Left lung (tissue), 10 donors: ENCODE data around the gene EGFR. TPM values are rescaled to one million over a fixed set of nuclear protein-coding genes. Genes with fewer than 3 reads are reported as not detected.
A peak's percentile ranks its signal among the peaks of the same experiment; 100 is the strongest.

Experiments used
- ATAC-seq: fragments of 200-7000 bp; cut with Tn5 transposase; one replicate; pipeline ENCODE4 v1.9.1; 2020; ENCODE audit warnings: moderate library complexity
- DNase-seq, 4 donors: peaks; one replicate each; pipeline ENCODE4 v3.0.0-alpha.2; 2013 to 2020
- H3K27ac ChIP-seq, 2 donors: fragments of 200-600 bp; sonication (generic) in 1 of 2; one replicate each; pipeline versions ENCODE4 v1.5.0 to v1.8.0; 2020 to 2021
- H3K27me3 ChIP-seq, 2 donors: fragments of 200-600 bp; sonication (generic) in 1 of 2; one replicate each; pipeline versions ENCODE4 v1.5.0 to v1.8.0; 2020 to 2021
- H3K36me3 ChIP-seq, 2 donors: fragments of 200-600 bp; sonication (generic) in 1 of 2; one replicate each; pipeline versions ENCODE4 v1.5.0 to v1.8.0; 2020 to 2021
- H3K4me1 ChIP-seq, 2 donors: fragments of 200-600 bp; one replicate each; pipeline ENCODE4 v1.8.0; 2021
- H3K4me3 ChIP-seq, 2 donors: fragments of 200-600 bp; sonication (generic) in 1 of 2; one replicate each; pipeline versions ENCODE4 v1.5.0 to v1.8.0; 2020 to 2021; ENCODE audit warnings: mild to moderate bottlenecking in 1 of 2
- H3K9me3 ChIP-seq, 2 donors: fragments of 200-600 bp; sonication (generic) in 1 of 2; one replicate each; pipeline versions ENCODE4 v1.5.0 to v1.8.0; 2020 to 2021
- intact Hi-C, 2 donors: fragments of 100-400 bp; cut with DNase I; formaldehyde crosslinking; loops; one replicate each; pipeline versions ENCODE4 v1.11.2 to v1.14.2; 2022
- polyA plus RNA-seq, 6 donors: library from polyadenylated mRNA; unstranded; fragments of 120-200 nt; gene quantifications; one replicate each; pipeline ENCODE4 v1.2.1, GENCODE V29; 2013; ENCODE audit not compliant: insufficient read length in 6 of 6
- total RNA-seq, 2 donors: library from RNA; stranded (reverse); fragmentation: NEBNext Ultra II Directional; extraction: Animal tissue kit (Norgen Biotek cat#: 25700); gene quantifications; one replicate each; pipeline ENCODE4 v1.2.1, GENCODE V29; 2021
- TF ChIP-seq, protein P1 (sequence below), 2 donors: fragments of 200-600 bp; sonication (generic) in 1 of 2; IDR thresholded peaks; one replicate each; pipeline versions ENCODE4 v1.5.0 to v1.8.0; 2021; ENCODE audit warnings: antibody characterized with exemption in 2 of 2
- donor health status: DM: no; HTN: yes; CAD: no.
- donor health status: DM: no; HTN: no; CAD: no.

EGFR gene
- total and polyA plus RNA-seq, 8 donors, result 48.7 to 79.3 (median 54.1) TPM

DNA sequence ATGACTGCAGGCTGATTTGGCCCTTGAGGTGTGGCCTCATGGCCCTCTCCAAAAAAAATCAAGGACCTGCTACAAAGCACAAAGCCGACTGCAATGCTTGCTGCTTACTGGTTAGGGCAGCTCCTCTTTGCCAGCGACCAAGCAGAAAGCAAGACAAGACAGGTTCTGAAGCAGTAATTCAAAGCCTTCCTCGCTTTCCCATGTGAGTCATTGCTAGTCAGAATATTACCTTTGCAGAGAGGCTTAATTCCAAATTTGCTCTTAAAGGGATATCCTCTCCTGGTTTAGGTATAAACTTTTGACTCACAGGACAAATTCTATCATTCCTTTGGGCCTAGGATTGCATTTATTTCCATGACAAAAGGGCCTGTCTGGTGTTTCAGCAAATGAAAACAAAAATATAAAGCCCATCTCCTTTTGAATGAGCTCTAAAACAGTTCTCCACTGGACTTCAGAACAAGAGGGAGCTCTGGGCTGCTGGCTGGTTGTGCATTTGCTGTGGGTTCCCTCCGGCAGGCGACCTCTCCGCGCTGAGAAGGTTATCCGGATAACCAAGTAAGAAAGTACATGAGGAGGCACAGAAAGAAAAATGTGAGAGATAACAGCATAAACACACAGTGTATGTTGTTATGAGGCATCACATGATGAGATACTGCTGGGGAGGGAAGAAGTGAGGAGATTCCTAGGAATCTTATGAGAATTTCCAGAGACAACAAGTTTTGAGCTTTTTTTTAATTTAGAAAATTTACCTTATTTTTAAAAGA is 90.8 kb downstream of the EGFR start:
- H3K27me3 ChIP-seq, result no peaks in the 10 kb centered on the region
- H3K36me3 ChIP-seq, result no peaks in the 10 kb centered on the region
- intact Hi-C loops, result no loop called here
- TF ChIP-seq, protein P1, sequence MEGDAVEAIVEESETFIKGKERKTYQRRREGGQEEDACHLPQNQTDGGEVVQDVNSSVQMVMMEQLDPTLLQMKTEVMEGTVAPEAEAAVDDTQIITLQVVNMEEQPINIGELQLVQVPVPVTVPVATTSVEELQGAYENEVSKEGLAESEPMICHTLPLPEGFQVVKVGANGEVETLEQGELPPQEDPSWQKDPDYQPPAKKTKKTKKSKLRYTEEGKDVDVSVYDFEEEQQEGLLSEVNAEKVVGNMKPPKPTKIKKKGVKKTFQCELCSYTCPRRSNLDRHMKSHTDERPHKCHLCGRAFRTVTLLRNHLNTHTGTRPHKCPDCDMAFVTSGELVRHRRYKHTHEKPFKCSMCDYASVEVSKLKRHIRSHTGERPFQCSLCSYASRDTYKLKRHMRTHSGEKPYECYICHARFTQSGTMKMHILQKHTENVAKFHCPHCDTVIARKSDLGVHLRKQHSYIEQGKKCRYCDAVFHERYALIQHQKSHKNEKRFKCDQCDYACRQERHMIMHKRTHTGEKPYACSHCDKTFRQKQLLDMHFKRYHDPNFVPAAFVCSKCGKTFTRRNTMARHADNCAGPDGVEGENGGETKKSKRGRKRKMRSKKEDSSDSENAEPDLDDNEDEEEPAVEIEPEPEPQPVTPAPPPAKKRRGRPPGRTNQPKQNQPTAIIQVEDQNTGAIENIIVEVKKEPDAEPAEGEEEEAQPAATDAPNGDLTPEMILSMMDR (IDR thresholded peaks at IDR 0.05), result no peak
- H3K4me3 ChIP-seq, result no peak overlapping the region
- H3K4me1 ChIP-seq, result peaks cover 28% of the 10 kb centered on the region in 2 donors
- peak overlapping the region; percentile 39 to 76 for H3K27ac ChIP-seq
- no peaks in the 10 kb centered on the region for H3K9me3 ChIP-seq
- DNase-seq (no peak), ATAC-seq (peak; percentile 43)

DNA sequence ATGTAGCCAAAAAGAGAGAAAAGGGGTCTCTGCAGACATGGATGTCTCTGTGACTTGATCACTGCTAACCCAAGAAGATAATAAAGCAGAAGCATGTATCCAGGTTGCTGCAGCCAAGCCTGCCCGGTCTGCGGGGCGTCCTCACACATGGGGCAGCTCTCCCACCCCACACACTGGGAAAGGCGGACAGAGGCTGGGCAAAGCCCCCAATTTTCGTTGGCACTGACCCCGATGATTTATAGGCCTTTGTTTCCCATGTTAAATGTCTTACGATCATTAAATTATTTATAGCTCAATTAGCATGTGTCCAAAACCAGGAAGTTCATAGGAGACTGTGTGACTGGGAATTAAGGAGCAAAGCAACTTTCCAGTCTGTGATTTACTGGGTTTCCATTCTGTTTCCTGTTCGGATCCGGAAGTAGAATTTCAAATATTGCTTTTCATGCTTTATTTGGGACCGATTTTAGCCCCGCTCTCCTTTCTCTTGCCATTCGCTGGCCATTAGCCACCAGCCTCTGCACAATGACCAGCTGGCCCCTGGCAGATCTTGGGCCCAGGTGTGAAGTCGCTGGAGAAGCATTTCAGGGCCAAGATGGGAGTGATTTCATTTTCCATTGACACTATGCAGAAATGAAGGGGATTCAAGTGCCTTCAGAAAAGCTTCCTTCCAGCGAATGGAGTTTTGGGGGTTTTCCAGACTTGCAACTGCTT is 91.6 kb downstream of the EGFR start:
- H3K4me1 ChIP-seq, result peaks cover 28% of the 10 kb centered on the region in 2 donors
- H3K4me3 ChIP-seq, result no peak overlapping the region
- TF ChIP-seq, protein P1 (IDR thresholded peaks at IDR 0.05), result no peak
- ATAC-seq (no peak), DNase-seq (no peak)
- H3K9me3 ChIP-seq, result no peaks in the 10 kb centered on the region
- H3K27ac ChIP-seq, result peak overlapping the region; percentile 39 to 76
- no peaks in the 10 kb centered on the region for H3K27me3 ChIP-seq
- no peaks in the 10 kb centered on the region for H3K36me3 ChIP-seq
- intact Hi-C loops, result no loop called here

GRCh38 chr7:55110993-55111361 is 92.2 kb downstream of the EGFR start:
- Histone ChIP-seq H3K27ac (peak overlapping the region; percentile 39 to 76), H3K27me3 (no peaks in the 10 kb centered on the region), H3K9me3 (no peaks in the 10 kb centered on the region), H3K36me3 (no peaks in the 10 kb centered on the region), H3K4me3 (no peak overlapping the region), H3K4me1 (peaks cover 28% of the 10 kb centered on the region in 2 donors)
- DNase-seq (peak in 1 of 4 donors; percentile 73), ATAC-seq (peak; percentile 70)
- TF ChIP-seq, protein P1 (IDR thresholded peaks at IDR 0.05), result no peak
- intact Hi-C loops, result no loop called here

DNA sequence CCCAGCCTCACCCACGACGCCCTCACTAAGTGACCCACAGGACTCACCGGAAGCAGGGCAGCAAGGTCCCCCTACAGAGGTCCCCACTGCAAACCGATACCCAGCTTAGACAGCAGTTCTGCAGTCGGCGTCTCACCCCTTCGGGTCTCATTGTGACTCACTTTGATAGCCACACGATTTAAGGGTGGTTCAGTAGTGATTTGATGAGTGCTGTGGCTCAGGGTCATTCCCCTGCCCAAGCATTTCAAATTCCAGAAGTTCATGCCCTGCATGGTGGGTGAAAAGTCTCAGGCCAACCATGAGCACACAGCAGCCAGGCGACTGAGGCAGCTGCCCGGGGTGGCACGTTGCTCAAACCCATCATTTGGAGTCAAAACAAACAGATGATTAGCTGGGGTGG is 93.2 kb downstream of the EGFR start:
- no peaks in the 10 kb centered on the region for H3K27me3 ChIP-seq
- peak overlapping the region in 1 of 2 donors; percentile 76 for H3K27ac ChIP-seq
- intact Hi-C loops, result no loop called here
- ATAC-seq, result no peak
- no peak for DNase-seq
- H3K9me3 ChIP-seq, result no peaks in the 10 kb centered on the region
- TF ChIP-seq, protein P1 (IDR thresholded peaks at IDR 0.05), result no peak
- no peaks in the 10 kb centered on the region for H3K36me3 ChIP-seq
- peaks cover 28% of the 10 kb centered on the region in 2 donors for H3K4me1 ChIP-seq
- no peak overlapping the region for H3K4me3 ChIP-seq
